GM10248 (cell line): ENCODE data around the gene BYSL.

Source experiments
- CTCF ChIA-PET: fragments of 300-600 bp; sonication (Branson Sonifier 250); formaldehyde crosslinking; extraction: SDS; loops from one replicate; lab custom pipeline; 2021; ENCODE audit warnings: antibody characterized with exemption; lab: Yijun Ruan, JAX
- POLR2A ChIA-PET: fragments of 350-650 bp; sonication (Branson Sonifier 250); formaldehyde crosslinking; extraction: SDS; loops from one replicate; lab custom pipeline; 2020; ENCODE audit warnings: antibody characterized with exemption; lab: Yijun Ruan, JAX
- DNase-seq: peaks from one replicate; pipeline ENCODE4 v3.0.0; 2012; ENCODE audit errors: extremely low spot score
- TF ChIP-seq, protein P1 (sequence below): IDR thresholded peaks from 2 replicates; pipeline ENCODE4 v1.5.1; 2012; ENCODE audit warnings: mild to moderate bottlenecking, low read depth; ENCODE audit errors: extremely low read depth, missing control alignments, control extremely low read depth

BYSL gene

DNA sequence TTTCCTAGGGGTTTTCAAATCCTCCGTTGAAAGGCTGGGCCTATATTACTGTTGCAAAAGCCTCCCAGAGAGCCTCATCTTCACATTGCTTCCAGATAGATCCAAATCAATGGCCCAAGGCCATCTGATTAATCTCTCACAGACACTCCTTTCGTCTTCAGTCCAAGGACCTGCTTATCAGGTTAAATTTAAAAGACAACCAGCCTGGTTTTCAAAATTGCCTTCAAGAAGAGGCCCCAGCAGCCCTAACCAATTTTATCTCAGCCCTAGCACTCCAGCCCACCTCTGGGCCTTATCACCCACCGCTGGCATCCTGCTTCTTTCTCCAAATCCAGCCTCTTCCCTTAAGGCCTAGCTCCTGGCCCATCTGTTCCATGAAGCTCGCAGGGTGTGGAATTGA is 35.8 kb downstream of the BYSL start:
- DNase-seq, result no peak
- ChIA-PET POLR2A (no interaction called here), CTCF (interaction anchor here (0.8 kb wide), 1 partner anchor 21 kb away, joined by 3 read pairs; no protein-coding TSS in a partner anchor)
- TF ChIP-seq, protein P1, sequence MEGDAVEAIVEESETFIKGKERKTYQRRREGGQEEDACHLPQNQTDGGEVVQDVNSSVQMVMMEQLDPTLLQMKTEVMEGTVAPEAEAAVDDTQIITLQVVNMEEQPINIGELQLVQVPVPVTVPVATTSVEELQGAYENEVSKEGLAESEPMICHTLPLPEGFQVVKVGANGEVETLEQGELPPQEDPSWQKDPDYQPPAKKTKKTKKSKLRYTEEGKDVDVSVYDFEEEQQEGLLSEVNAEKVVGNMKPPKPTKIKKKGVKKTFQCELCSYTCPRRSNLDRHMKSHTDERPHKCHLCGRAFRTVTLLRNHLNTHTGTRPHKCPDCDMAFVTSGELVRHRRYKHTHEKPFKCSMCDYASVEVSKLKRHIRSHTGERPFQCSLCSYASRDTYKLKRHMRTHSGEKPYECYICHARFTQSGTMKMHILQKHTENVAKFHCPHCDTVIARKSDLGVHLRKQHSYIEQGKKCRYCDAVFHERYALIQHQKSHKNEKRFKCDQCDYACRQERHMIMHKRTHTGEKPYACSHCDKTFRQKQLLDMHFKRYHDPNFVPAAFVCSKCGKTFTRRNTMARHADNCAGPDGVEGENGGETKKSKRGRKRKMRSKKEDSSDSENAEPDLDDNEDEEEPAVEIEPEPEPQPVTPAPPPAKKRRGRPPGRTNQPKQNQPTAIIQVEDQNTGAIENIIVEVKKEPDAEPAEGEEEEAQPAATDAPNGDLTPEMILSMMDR, result no peak

DNA sequence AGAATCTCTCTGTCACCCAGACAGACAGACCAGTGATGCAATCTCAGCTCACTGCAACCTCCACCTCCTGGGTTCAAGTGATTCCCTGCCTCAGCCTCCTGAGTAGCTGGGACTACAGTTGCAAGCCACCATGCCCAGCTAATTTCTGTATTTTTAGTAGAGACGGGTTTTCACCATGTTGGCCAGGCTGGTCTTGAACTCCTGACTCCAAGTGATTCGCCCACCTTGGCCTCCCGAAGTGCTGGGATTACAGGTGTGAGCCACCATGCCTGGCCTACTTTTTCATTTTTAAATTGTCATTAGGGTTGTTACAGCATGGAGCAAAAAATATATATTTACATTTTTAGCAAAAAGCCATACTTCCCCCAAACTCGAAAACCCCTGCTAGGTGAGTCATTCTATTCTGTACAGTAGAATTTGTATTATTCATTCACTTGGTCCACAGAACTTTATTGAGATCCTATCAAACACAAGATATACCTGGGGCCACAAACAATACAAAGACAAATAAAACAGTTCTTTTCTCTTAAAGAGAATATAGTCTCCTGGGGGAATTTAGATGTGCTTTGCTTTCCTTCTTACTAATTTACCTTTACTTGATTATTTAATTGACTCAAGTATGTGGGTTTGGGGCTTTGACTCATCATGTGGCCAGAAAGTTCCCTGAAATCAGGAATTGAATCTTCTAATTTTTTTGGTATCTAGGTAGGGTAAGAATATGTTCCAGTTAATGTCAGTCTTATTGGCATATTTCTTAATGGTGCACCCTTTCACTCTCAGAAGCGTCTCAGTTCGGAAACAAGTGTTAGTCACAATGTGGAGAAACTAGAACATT is 36.9 kb downstream of the BYSL start:
- CTCF ChIA-PET, result interaction anchor here (1.0 kb wide), 1 partner anchor 37 kb away, joined by 3 read pairs; the partner anchor contains the start of genes BYSL and MED20
- TF ChIP-seq, protein P1, result no peak

GRCh38 chr6:41960028-41960427 is 38.7 kb downstream of the BYSL start:
- CTCF ChIA-PET, result no interaction called here
- POLR2A ChIA-PET, result no interaction called here
- TF ChIP-seq, protein P1, result no peak
- DNase-seq, result no peak

More for the DNA sequence above, 36.9 kb downstream of the BYSL start:
- POLR2A ChIA-PET, result no interaction called here
- DNase-seq, result no peak

DNA sequence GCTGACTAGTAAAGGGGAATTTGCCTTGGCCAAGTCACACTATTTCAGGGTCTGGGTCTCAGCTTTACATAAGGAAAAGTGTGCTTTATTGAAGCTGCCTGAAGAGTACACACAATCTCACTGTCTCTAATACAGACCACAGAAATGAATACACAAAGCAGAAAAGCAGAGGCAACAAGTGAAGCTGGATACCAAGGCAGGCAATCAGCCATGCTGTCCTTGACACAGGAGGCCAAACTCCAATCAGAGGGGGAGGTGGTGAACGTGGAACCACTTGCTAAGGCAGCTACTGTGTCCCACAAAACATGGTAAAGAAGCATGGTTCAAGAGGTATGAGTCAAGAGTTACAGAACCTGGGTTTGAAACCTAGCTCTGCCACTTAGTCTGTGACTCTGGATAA is 42.1 kb downstream of the BYSL start:
- CTCF ChIA-PET, result interaction anchor here (1.0 to 2.1 kb wide), 6 partner anchors 9 to 81 kb away, joined by 3 to 7 read pairs (median 4); partner anchors contain the start of genes BYSL and MED20
- TF ChIP-seq, protein P1, result no peak
- DNase-seq, result no peak
- POLR2A ChIA-PET, result no interaction called here

DNA sequence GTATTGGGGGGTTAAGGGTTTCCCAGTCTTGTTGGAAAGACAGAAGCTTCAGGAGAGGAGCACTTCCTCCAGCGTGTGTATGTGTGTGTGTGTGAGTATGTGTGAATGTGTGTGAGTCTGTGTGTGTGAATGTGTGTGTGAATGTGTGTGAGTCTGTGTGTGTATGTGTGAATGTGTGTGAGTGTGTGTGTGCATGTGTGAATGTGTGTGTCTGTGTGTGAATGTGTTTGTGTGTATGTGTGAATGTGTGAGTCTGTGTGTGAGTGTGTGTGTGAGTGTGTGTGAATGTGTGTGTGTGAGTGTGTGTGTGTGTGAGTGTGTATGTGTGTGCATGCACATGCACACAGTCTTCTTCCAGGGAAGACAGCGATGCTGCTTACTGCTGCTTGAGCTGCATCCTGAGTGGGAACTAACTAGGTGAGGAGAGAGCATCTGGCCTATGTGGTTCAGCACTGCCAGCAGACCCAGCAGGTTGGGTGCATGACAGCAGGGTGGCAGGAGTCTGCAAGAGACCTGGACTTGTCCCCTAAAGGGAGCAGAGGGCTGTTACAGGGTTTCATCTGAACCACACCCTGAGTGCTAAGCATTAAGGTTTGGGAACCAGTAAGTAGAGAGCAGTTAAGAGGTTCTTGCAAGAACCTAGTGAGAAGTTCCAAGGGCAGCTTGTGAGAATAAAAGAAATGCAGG is 43.0 kb downstream of the BYSL start:
- DNase-seq, result no peak
- ChIA-PET CTCF (interaction anchor here (1.0 to 2.1 kb wide), 3 partner anchors 9 to 80 kb away, joined by 3 to 7 read pairs (median 3); no protein-coding TSS in a partner anchor), POLR2A (no interaction called here)
- TF ChIP-seq, protein P1, result no peak

- CTCF ChIA-PET, result interaction anchor here (0.7 to 1.5 kb wide), 3 partner anchors 21 to 67 kb away, joined by 3 read pairs; no protein-coding TSS in a partner anchor
- POLR2A ChIA-PET, result no interaction called here
- TF ChIP-seq, protein P1, result no peak
- DNase-seq, result no peak
Observed at GRCh38 chr6:41965429-41966213, 44.3 kb downstream of the BYSL start.
